ENCODE measurements around the gene DENND6A. TPM values are rescaled to one million over a fixed set of nuclear protein-coding genes. Genes with fewer than 3 reads are reported as not detected.
"Not testable (repeated sequence)": the region's sequence is repeated elsewhere in the genome, so short reads cannot be mapped to it uniquely, and the experiment has no call there.

The DENND6A gene
- total and polyA plus RNA-seq, 5 experiments from 2014 or later = 24.2 to 51.0 (median 37.0) TPM

DNA sequence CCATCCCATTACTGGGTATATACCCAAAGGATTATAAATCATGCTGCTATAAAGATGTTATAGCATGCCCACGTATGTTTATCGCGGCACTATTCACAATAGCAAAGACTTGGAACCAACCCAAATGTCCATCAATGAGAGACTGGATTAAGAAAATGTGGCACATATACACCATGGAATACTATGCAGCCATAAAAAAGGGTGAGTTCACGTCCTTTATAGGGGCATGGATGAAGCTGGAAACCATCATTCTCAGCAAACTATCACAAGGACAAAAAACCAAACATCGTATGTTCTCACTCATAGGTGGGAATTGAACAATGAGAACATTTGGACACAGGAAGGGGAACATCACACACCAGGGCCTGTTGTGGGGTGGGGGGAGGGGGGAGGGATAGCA is 81.0 kb downstream of the DENND6A start:
- H3K27me3 Mint-ChIP-seq, ATAC-seq, H3K4me3 Mint-ChIP-seq, DNase-seq, H3K27ac Mint-ChIP-seq, H3K4me1 Mint-ChIP-seq: not testable (repeated sequence)
- POLR2A ChIA-PET = interaction anchor here (0.7 kb wide), 1 partner anchor 209 kb away, joined by 3 read pairs; no protein-coding TSS in a partner anchor
- peaks cover 10 to 25% (median 12%) of the 10 kb centered on the region in 3 donors for H3K36me3 Mint-ChIP-seq
- peaks cover 0 to 30% (median 15%) of the 10 kb centered on the region in 9 donors for H3K9me3 Mint-ChIP-seq

DNA sequence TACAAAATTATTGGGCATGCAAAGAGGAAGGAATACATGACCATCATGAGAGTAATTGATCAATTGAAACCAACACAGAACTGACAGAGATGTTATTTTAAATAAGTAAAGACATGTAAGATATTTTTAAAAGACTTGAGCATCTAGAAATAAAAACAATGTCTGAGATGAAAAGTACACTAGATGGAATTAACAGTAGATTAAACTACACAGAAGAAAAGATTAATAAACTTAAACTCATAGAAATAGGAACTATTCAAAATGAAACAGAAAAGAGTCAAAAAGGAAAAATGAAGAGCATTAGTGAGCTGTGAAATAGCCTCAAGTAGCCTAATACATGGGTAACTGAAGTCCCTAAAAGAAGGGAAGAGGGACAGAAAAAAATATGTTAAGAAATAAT is 87.2 kb downstream of the DENND6A start:
- POLR2A ChIA-PET = no interaction called here
- no peak overlapping the region for H3K4me3 Mint-ChIP-seq
- ATAC-seq (no peak), DNase-seq (no peak)
- H3K4me1 Mint-ChIP-seq = peaks cover 0 to 8% (median 6%) of the 10 kb centered on the region in 4 donors
- no peak overlapping the region for H3K27ac Mint-ChIP-seq
- H3K27me3 Mint-ChIP-seq = no peaks in the 10 kb centered on the region
- H3K36me3 Mint-ChIP-seq = peaks cover 20 to 39% (median 20%) of the 10 kb centered on the region in 3 donors
- H3K9me3 Mint-ChIP-seq = peaks cover 7 to 29% (median 16%) of the 10 kb centered on the region in 9 donors

DNA sequence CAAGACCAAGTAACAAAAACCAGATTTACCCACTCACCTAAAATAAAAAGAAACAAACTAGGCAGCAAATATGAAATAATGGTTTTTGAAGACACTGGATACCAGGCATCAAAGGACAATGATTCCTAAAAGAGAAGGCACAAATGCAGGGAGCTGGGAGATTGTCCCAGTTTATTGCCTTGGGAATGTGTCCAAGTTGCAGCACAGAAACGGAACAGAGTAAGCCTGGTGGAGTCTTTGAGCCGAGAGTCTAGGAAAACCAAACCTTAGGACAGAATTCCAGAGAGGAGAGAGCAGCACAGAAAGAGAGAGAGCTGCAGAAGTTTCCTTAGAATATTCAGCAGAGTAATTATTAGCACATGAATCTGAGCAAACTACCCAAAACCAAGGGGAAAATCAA is 87.9 kb downstream of the DENND6A start:
- Mint-ChIP-seq H3K27ac (no peak overlapping the region), H3K4me1 (peaks cover 0 to 8% (median 7%) of the 10 kb centered on the region in 4 donors), H3K27me3 (no peaks in the 10 kb centered on the region), H3K4me3 (no peak overlapping the region), H3K9me3 (peaks cover 7 to 24% (median 12%) of the 10 kb centered on the region in 9 donors), H3K36me3 (peaks cover 19 to 36% (median 20%) of the 10 kb centered on the region in 3 donors)
- no peak for DNase-seq
- POLR2A ChIA-PET = no interaction called here
- ATAC-seq = no peak

DNA sequence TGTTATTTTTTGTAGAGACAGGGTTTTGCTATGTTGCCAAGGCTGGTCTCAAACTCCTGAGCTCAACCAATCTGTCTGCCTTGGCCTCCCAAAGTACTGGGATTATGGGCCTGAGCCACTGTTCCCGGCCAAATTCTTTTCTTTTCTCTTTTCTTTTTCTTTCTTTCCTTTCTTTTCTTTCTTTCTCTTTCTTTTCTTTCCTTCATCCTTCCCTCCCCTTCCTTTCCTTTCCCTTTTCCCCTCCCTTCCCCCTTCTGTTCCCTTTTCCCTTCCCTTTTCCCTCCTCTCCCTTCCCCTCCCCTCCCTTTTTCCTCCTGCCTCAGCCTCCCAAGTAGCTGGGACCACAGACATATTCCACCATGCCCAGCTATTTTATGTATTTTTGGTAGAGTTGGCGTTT is 92.7 kb downstream of the DENND6A start:
- H3K27ac Mint-ChIP-seq = peak overlapping the region in 6 of 10 donors; percentile 48 to 99 (median 67)
- H3K9me3 Mint-ChIP-seq = peaks cover 0 to 3% (median 0%) of the 10 kb centered on the region in 9 donors
- peaks cover 1 to 12% (median 7%) of the 10 kb centered on the region in 3 donors for H3K36me3 Mint-ChIP-seq
- H3K4me3 Mint-ChIP-seq = no peak overlapping the region
- peaks cover 19 to 35% (median 31%) of the 10 kb centered on the region in 4 donors for H3K4me1 Mint-ChIP-seq
- no peaks in the 10 kb centered on the region for H3K27me3 Mint-ChIP-seq
- no peak for DNase-seq
- ATAC-seq = no peak
- POLR2A ChIA-PET = interaction anchor here (0.6 to 5.2 kb wide), 6 partner anchors 29 to 194 kb away, joined by 3 to 73 read pairs (median 4); partner anchors contain the start of genes PDE12 and SLMAP

DNA sequence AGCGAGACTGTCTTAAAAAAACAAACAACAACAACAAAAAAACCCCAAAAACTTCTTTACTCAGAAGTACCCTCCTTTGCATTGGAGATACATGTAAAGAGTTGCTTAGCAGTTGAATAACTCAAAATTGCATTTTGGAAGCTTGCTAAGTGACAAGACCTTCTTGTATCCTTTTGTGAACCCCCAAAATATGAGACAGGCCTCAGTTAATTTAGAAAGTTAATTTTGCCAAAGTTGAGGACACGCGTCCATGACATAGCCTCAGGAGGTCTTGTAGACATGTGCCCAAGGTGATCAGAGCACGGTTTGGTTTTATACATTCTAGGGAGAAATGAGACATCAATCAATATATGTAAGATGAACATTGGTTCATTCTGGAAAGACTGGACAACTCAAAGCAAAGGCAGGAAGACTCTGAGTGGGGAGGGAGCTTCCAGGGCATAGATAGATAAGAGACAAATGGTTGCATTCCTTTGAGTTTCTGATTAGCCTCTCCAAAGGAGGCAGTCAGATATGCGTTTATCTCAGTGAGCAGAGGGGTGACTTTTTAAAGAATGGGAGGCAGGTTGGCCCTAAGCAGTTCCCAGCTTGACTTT is 94.0 kb downstream of the DENND6A start:
- H3K4me1 Mint-ChIP-seq = peaks cover 20 to 47% (median 43%) of the 10 kb centered on the region in 4 donors
- POLR2A ChIA-PET = interaction anchor here (0.7 to 5.2 kb wide), 4 partner anchors 42 to 708 kb away, joined by 3 to 73 read pairs (median 14); partner anchors contain the start of genes HTD2, PDE12 and SLMAP

DNA sequence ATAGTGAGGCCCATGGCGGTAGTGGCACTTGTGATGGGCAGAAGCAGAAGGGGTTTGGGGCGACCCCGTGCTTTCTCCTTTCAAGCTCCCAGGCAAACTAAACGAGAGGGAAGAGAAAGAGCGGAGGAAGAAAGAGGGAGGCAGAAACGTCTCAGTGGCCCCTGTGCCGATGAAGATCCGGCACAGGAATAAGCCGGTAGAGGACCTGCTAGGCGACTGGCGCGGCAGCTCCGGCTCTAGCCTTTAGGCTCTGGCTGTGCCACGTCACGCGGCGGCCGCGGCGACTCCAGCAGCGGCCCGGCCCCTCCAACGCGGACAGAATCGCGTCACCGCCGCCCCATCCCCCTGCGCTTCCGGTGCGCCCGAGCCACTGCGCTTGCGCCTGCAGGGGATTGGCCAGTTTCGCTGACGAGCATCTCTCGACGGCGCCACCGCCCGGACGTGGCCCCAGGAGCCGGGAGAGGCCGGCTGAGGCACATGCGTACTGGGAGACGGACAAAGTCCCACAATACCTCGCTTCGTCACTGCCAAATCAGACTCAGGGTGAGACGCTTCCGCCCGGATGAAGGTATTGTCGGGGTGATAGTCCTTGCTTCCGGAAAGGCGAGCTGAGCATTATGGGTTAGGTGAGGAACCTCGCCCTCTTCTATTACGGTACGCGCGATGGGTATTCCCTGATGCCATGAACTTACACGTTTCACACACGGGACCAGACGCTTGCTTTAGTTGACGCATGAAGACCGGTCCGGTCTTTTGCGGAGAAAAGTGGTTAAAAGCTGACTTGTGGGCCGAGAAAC is 95.6 kb downstream of the DENND6A start, which contains the start of gene ARF4:
TSS of gene ARF4 (minus strand) at position 218 of the 797 bp plus-strand sequence. CDS start at position 14, 204 bp downstream.
- DNase-seq (peak; percentile 97 to 100 (median 100)), ATAC-seq (peak; percentile 84 to 89)
- POLR2A ChIA-PET = interaction anchor here (0.6 to 5.2 kb wide), 15 partner anchors 10 to 1040 kb away, joined by 3 to 73 read pairs (median 3); partner anchors contain the start of genes CCDC66, DENND6A, HTD2 and PDE12
- no peaks in the 10 kb centered on the region for H3K27me3 Mint-ChIP-seq
- H3K4me3 Mint-ChIP-seq = peak within 1 kb of the TSS; percentile 96 to 99 (median 98)
- H3K9me3 Mint-ChIP-seq = no peaks in the 10 kb centered on the region
- peaks cover 22 to 59% (median 56%) of the 10 kb centered on the region in 4 donors for H3K4me1 Mint-ChIP-seq
- H3K36me3 Mint-ChIP-seq = peaks cover 0 to 14% (median 2%) of the 10 kb centered on the region in 3 donors
- peak within 1 kb of the TSS; percentile 97 to 100 (median 99) for H3K27ac Mint-ChIP-seq

More for the DNA sequence above, 94.0 kb downstream of the DENND6A start:
- ATAC-seq (no peak), DNase-seq (no peak)
- Mint-ChIP-seq H3K27me3 (no peaks in the 10 kb centered on the region), H3K9me3 (no peaks in the 10 kb centered on the region), H3K4me3 (peak overlapping the region; percentile 96 to 99 (median 98)), H3K36me3 (peaks cover 0 to 13% (median 2%) of the 10 kb centered on the region in 3 donors), H3K27ac (peak overlapping the region; percentile 97 to 100 (median 99))

DNA sequence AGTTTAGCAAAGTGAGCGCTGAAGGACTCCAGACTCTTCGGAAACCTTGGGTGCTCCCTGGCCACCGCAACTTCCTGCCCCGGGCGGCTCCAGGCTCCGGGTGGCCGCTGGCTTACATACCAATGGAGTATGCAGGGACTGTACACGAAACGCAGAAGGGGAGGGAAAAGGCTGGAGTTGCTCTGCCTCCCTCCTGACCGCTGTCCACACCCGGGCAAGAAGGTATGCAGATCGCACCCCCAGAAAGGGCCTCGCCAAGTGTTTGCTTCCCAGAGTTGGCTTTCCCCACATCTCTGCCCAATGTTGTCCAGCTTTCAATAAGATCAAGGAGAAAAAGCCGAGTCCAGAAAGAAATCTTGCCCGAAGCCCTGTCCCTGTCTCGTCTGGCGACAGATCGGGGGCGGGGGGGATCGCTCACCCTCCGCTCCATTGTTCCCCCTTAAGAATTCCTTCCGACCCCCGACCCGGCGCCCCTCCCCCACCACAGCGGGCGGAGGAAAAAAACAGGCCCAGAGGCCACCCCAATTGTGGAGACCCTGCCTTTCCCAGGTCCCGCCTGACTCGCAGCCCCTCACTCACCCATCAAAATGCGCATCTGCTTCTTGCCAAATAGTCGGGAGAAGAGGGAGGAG is 96.3 kb downstream of the DENND6A start:
- ATAC-seq (no peak), DNase-seq (peak; percentile 36 to 69 (median 46))
- Mint-ChIP-seq H3K9me3 (no peaks in the 10 kb centered on the region), H3K27me3 (no peaks in the 10 kb centered on the region), H3K36me3 (peaks cover 0 to 17% (median 0%) of the 10 kb centered on the region in 3 donors), H3K4me1 (peaks cover 19 to 63% (median 58%) of the 10 kb centered on the region in 4 donors), H3K27ac (peak overlapping the region; percentile 97 to 100 (median 99)), H3K4me3 (peak overlapping the region; percentile 96 to 99 (median 98))
- POLR2A ChIA-PET = interaction anchor here (0.6 to 5.2 kb wide), 11 partner anchors 10 to 1040 kb away, joined by 3 to 73 read pairs (median 4); partner anchors contain the start of genes CCDC66, DENND6A, PDE12 and SLMAP

DNA sequence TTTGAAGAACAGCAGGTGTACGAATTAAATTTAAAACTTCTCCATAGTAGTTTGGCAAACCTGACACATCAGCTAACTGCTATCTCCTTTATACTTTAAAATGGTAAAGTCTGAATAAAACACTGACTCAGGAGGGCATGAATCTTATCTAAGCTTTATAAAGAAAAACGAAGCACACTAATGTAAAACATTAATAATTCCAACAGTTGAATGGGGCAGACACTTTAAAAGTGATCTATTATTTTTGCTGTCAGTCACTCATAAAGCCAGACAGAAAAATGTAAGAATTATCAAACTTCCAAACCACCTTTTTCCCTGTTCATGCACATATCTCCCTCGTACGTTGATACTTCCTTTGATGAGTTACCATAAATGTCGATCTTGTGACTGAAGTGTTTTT is 98.3 kb downstream of the DENND6A start:
- Mint-ChIP-seq H3K27ac (peak overlapping the region in 8 of 10 donors; percentile 9 to 99 (median 56)), H3K27me3 (no peaks in the 10 kb centered on the region), H3K36me3 (peaks cover 0 to 25% (median 0%) of the 10 kb centered on the region in 3 donors), H3K4me1 (peaks cover 19 to 68% (median 61%) of the 10 kb centered on the region in 4 donors), H3K4me3 (peak overlapping the region in 9 of 10 donors; percentile 55 to 99 (median 97)), H3K9me3 (no peaks in the 10 kb centered on the region)
- no peak for DNase-seq
- ATAC-seq = no peak
- POLR2A ChIA-PET = interaction anchor here (0.7 to 1.6 kb wide), 3 partner anchors 23 to 39 kb away, joined by 3 to 8 read pairs (median 4); partner anchors contain the start of gene PDE12

DNA sequence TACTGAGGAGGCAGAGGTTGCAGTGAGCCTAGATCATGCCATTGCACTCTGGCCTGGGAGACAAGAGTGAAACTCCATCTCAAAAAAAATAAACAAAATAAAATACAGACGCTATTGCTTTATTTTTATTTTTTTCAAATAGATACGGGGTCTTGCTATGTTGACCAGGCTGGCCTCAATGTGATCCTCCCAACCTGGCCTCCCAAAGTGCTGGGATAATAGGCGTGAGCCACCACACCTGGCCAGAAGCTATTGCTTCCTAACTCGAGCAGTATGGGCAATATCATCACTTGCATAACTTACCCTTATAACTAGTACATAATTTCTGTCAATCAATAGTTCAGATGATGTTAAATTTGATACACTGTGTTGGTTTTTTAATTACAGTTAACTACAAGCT is 98.7 kb downstream of the DENND6A start:
- Mint-ChIP-seq H3K9me3 (no peaks in the 10 kb centered on the region), H3K27me3 (no peaks in the 10 kb centered on the region), H3K4me1 (peaks cover 16 to 64% (median 57%) of the 10 kb centered on the region in 4 donors), H3K27ac (peak overlapping the region in 6 of 10 donors; percentile 5 to 99 (median 52)), H3K4me3 (peak overlapping the region in 6 of 10 donors; percentile 22 to 98 (median 96)), H3K36me3 (peaks cover 0 to 25% (median 0%) of the 10 kb centered on the region in 3 donors)
- POLR2A ChIA-PET = interaction anchor here (0.7 to 1.6 kb wide), 3 partner anchors 23 to 39 kb away, joined by 3 to 8 read pairs (median 4); partner anchors contain the start of gene PDE12
- ATAC-seq (no peak), DNase-seq (no peak)

GRCh38 chr3:57592306-57592705 is 100.6 kb downstream of the DENND6A start:
- Mint-ChIP-seq H3K9me3 (no peaks in the 10 kb centered on the region), H3K27ac (peak overlapping the region in 3 of 10 donors; percentile 24 to 60 (median 34)), H3K36me3 (peaks cover 0 to 28% (median 0%) of the 10 kb centered on the region in 3 donors), H3K4me3 (peak overlapping the region in 1 of 10 donors; percentile 10), H3K4me1 (peaks cover 8 to 61% (median 51%) of the 10 kb centered on the region in 4 donors), H3K27me3 (no peaks in the 10 kb centered on the region)
- POLR2A ChIA-PET = interaction anchor here (0.8 kb wide), 1 partner anchor 35 kb away, joined by 3 read pairs; no protein-coding TSS in a partner anchor
- DNase-seq (no peak), ATAC-seq (no peak)

DNA sequence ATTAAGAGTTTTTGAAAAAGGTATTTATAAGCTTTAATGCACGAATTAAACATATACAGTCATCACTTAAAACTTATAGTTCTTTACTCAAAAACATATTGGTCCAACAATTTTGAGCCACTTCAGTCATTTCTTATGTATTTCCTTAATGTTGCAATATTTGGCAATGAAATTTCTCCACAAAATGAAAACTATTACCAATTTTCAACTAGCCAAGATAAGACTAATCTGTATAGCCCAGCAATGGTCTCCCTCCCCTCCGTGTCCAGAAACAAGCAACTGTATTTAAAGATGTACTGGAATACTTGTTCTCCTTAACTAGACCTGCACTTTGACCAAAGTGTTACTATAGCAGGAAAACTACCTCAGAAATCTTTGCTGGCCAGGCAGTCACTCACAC is 105.0 kb downstream of the DENND6A start:
- H3K36me3 Mint-ChIP-seq = peaks cover 0 to 44% (median 0%) of the 10 kb centered on the region in 3 donors
- no peak for DNase-seq
- peak overlapping the region in 3 of 10 donors; percentile 1 to 49 (median 34) for H3K27ac Mint-ChIP-seq
- peaks cover 4 to 58% (median 42%) of the 10 kb centered on the region in 4 donors for H3K4me1 Mint-ChIP-seq
- POLR2A ChIA-PET = no interaction called here
- H3K9me3 Mint-ChIP-seq = no peaks in the 10 kb centered on the region
- ATAC-seq = no peak
- no peak overlapping the region for H3K4me3 Mint-ChIP-seq
- no peaks in the 10 kb centered on the region for H3K27me3 Mint-ChIP-seq

Measured in naive thymus-derived CD8-positive, alpha-beta T cell (primary cell).